ENCODE results near the gene CREB5.
"Not testable (repeated sequence)": the region's sequence is repeated elsewhere in the genome, so short reads cannot be mapped to it uniquely, and the experiment has no call there.

The CREB5 gene

GRCh38 chr7:28517606-28518005, 105.3 kb downstream of the CREB5 start:
- DNase-seq: no peak

- DNase-seq: no peak
Measured at GRCh38 chr7:28520074-28521015, 108.0 kb downstream of the CREB5 start.

GRCh38 chr7:28524978-28525377, 112.7 kb downstream of the CREB5 start:
- DNase-seq: no peak

DNA sequence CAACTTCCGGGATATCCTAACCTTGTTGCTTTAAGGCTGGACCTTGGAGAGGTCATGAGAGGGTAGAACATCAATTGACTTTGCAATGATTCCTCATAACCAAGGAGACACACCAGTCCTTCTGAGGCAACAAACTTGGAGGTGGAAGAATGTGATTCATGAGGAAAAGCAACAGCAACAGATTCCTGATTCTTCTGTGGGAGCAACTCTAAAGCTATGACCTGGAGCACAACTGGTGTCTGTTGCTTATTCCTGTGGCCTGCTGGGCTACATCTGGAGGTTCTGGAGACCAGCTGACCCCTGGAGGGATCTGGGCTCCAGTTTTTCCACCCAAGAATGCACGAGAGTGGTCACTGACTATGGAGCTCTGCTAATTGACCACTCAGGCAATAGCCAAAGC, 116.6 kb downstream of the CREB5 start:
- DNase-seq: no peak

- DNase-seq: no peak
Measured at GRCh38 chr7:28529755-28530154, 117.4 kb downstream of the CREB5 start.

DNA sequence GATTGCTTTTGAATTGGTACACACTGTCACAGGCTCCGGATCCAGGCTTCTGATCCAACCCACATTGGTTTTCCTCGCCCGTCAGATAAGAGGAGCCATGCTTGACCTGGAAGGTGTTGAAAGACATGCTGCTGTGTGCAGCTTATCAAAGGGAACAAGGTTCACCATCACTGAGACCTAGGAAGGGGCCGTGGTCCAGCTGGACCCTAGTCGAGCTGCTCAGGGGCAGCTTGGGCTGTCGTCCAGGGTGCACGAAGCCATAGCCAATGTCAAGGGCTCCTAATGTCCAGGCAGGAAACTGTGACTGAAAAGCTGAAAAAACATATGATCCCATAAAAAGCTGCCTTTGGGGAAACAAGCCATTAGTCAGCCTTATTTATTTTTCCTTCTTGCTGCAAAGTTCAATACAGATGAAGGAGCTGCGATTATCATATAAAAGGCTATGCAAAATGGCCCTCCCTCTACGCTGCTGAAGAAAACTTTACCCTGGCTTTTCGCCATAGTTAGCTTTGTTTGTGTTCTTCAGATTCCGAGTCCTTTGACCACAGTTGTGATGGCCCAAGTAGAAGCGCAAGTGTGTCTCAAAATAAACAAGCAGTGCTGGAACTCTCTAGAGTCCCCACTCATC, 118.0 kb downstream of the CREB5 start:
- no peak for DNase-seq

DNA sequence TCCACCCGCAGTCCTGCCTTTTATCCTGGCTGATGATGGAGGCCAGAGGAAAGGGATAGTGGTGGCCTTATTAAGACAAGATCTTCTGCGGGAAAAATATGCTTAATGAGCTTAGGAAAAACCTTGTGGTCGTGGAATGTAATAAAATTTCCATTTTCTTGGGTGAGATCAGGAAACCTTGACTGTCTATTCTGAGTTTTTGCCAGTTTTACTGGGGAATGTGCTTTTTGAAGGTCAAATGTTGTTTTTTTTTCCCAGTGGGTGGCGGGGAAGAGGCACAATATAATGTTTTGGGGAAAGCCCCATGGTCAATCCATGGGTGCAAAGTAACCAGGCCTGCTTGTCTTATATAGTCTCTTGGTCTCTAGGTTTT, 118.5 kb downstream of the CREB5 start:
- DNase-seq: no peak

DNA sequence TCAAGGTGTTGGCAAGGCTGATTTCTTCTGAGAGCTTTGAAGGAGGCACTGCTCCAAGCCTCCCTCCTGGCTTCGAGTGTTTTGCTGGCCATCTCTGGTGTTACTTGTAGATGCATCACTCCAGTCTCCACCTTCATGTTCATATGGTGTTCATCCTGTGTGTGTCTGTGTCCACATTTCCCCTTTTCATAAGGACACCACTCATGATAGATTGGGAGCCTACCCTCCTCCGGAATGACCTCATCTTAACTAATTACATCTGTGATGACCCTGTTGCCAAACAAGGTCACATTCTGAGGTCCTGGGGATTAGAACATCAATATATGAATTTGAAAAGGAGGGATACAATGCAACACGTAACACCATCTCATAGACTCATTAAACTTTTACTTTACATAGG, 119.0 kb downstream of the CREB5 start:
- no peak for DNase-seq

DNA sequence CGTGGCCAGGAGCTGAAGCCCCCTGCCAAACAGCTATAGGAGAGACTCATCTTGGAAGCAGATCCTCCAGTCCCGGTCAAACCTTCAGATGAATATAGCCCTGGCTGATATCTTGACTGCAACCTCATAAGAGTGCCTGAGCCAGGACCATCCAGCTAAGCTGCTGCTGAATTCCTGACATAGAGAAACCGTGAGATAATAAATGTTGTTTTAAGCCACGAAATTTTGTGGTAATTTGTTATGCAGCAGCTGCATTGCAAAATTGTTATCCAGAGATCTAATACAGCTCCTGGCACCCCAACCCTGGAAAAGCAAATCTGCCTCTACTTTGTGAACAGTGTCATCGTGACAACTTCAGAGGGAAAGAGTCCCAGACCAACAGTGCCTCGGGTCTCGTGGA, 119.9 kb downstream of the CREB5 start:
- no peak for DNase-seq

- DNase-seq: no peak
Measured at GRCh38 chr7:28533267-28533666, 120.9 kb downstream of the CREB5 start.

- DNase-seq: no peak
Measured at GRCh38 chr7:28533731-28534531, 121.6 kb downstream of the CREB5 start.

- no peak for DNase-seq
Measured at GRCh38 chr7:28536259-28536658, 123.9 kb downstream of the CREB5 start.

GRCh38 chr7:28539289-28539981, 127.1 kb downstream of the CREB5 start:
- no peak for DNase-seq

- DNase-seq: no peak
Measured at GRCh38 chr7:28542410-28542809, 130.1 kb downstream of the CREB5 start.

- no peak for DNase-seq
Measured at GRCh38 chr7:28544453-28545117, 132.3 kb downstream of the CREB5 start.

DNA sequence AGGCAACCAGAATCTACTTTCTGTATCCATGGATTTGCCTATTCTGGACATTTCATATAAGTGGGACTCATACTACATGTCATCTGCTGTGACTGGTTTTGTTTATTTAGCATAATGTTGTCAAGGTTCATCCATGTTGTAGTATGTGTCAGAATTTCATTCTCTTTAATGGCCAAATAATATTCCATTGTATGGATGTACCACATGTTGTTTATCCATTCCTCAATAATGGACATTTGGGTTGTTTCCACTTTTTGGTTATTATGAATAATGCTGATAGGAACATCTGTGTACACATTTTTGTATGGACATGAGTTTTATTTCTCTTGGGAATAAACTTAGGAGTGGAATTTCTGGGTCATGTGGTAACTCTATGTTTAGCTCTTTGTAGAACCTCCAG, 133.7 kb downstream of the CREB5 start:
- DNase-seq: no peak

- DNase-seq: no peak
Measured at GRCh38 chr7:28547115-28547514, 134.8 kb downstream of the CREB5 start.

GRCh38 chr7:28548416-28548815, 136.1 kb downstream of the CREB5 start:
- DNase-seq: no peak

- no peak for DNase-seq
Measured at GRCh38 chr7:28549998-28550397, 137.7 kb downstream of the CREB5 start.

- DNase-seq: no peak
Measured at GRCh38 chr7:28550580-28551186, 138.4 kb downstream of the CREB5 start.

DNA sequence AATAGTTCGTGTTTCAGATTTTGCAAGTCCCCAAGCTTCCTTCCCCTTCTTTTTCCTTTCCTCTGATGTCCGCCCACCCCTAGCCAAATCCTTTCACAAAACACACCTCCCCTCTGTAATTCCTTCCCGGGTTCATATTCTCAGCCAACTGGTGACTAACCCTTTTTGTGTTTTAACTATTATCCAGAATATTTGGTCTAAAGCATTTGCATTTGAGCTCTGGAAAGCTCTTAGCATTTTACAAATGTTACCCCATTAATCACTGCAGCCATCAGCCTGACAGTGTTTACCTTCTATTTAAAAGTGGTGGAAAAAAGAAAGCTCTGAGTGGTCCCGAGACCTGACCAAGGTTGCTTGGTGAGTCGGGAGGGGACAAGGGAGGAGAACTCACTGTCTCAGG, 139.0 kb downstream of the CREB5 start:
- DNase-seq: no peak

DNA sequence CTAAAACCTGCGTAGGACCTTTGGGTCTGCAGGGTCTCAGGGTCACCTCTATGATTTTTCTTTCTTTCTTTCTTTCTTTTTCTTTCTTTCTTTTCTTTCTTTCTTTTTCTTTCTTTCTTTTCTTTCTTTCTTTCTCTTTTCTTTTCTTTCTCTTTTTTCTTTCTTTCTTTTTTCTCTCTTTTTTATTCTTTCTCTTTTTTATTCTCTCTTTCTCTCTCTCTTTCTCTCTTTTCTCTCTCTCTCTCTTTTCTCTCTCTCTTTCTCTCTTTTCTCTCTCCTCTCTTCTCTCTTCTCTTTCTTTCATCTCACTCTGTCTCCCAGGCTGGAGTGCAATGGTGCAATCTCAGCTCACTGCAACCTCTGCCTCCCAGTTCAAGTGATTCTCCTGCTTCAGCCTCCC, 139.4 kb downstream of the CREB5 start:
- DNase-seq: not testable (repeated sequence)
